SK-N-SH (cell line): ENCODE data around the gene GLIS1. TPM values are rescaled to one million over a fixed set of nuclear protein-coding genes. Genes with fewer than 3 reads are reported as not detected.

ENCODE experiments used
- CTCF ChIA-PET: fragments of 300-600, 350-600 bp; formaldehyde crosslinking; extraction: SDS; loops from one replicate; lab custom pipeline; 2021; lab: Yijun Ruan, JAX
- POLR2A ChIA-PET: fragments of 350-600 bp; sonication (Branson Sonifier 250); formaldehyde crosslinking; extraction: SDS; loops from one replicate; lab custom pipeline; 2020; ENCODE audit warnings: antibody characterized with exemption, inconsistent platforms; lab: Yijun Ruan, JAX
- DNase-seq: peaks from one replicate; pipeline ENCODE4 v3.0.0; 2012
- H2AFZ ChIP-seq: fragments of 200-600 bp; sonication (generic); 2 replicates; pipeline ENCODE4 v1.8.1; 2016; ENCODE audit warnings: antibody characterized with exemption, mild to moderate bottlenecking, low read depth
- H3F3A ChIP-seq: fragments of 200-600 bp; sonication (generic); replicated peaks from 2 replicates; pipeline ENCODE3; 2016; ENCODE audit warnings: antibody characterized with exemption, mild to moderate bottlenecking; ENCODE audit not compliant: insufficient read depth
- H3K27ac ChIP-seq, 2 experiments: fragments of 200-500 bp in 1 of 2; fragments of 200-600 bp in 1 of 2; sonication (Bioruptor generic) in 1 of 2; sonication (generic), shearing (Covaris generic) in 1 of 2; 2 replicates each; pipeline versions ENCODE4 v1.5.1 to v1.6.1; 2014 to 2016; ENCODE audit warnings: low read depth in 2 of 2, inconsistent platforms in 1 of 2, low read length in 1 of 2, mild to moderate bottlenecking in 1 of 2, mixed read lengths in 1 of 2
- H3K27me3 ChIP-seq: fragments of 200-600 bp; sonication (generic), shearing (Covaris generic); 2 replicates; pipeline ENCODE4 v1.6.1; 2016; ENCODE audit warnings: mixed run types; ENCODE audit not compliant: insufficient read depth
- H3K36me3 ChIP-seq, 2 experiments: fragments of 200-500 bp in 1 of 2; fragments of 200-600 bp in 1 of 2; sonication (Bioruptor generic) in 1 of 2; sonication (generic) in 1 of 2; replicated peaks in 1 of 2; 2 replicates each; pipeline versions ENCODE3 to v1.5.1; 2014 to 2016; ENCODE audit warnings: low read length in 1 of 2, mild to moderate bottlenecking in 1 of 2; ENCODE audit not compliant: insufficient read depth in 2 of 2, control insufficient read depth in 1 of 2
- H3K4me1 ChIP-seq, 2 experiments: fragments of 200-500 bp in 1 of 2; fragments of 200-600 bp in 1 of 2; sonication (Bioruptor generic) in 1 of 2; sonication (generic), shearing (Covaris generic) in 1 of 2; 2 replicates each; pipeline versions ENCODE4 v1.5.1 to v1.6.1; 2014 to 2016; ENCODE audit warnings: low read depth in 1 of 2, low read length in 1 of 2, mixed run types in 1 of 2; ENCODE audit not compliant: insufficient read depth in 2 of 2, control insufficient read depth in 1 of 2
- H3K4me2 ChIP-seq: fragments of 200-600 bp; sonication (generic), shearing (Covaris generic); 2 replicates; pipeline ENCODE4 v1.6.1; 2017; ENCODE audit warnings: mixed run types
- H3K4me3 ChIP-seq, 2 experiments: fragments of 200-500 bp in 1 of 2; fragments of 200-600 bp in 1 of 2; sonication (Bioruptor generic) in 1 of 2; sonication (generic), shearing (Covaris generic) in 1 of 2; 2 replicates each; pipeline versions ENCODE4 v1.5.1 to v1.8.1; 2014 to 2016; ENCODE audit warnings: low read depth in 2 of 2, inconsistent platforms in 1 of 2, low read length in 1 of 2, mild to moderate bottlenecking in 1 of 2, mixed read lengths in 1 of 2, moderate library complexity in 1 of 2
- H3K79me2 ChIP-seq: fragments of 200-600 bp; sonication (generic); 2 replicates; pipeline ENCODE4 v1.8.1; 2017; ENCODE audit warnings: mild to moderate bottlenecking; ENCODE audit not compliant: insufficient read depth
- H3K9ac ChIP-seq: fragments of 200-600 bp; sonication (generic); 2 replicates; pipeline ENCODE4 v1.6.1; 2017; ENCODE audit warnings: mixed run types
- H3K9me2 ChIP-seq: fragments of 200-600 bp; sonication (generic); 2 replicates; pipeline ENCODE4 v1.6.1; 2017; ENCODE audit warnings: mixed run types
- H3K9me3 ChIP-seq: fragments of 200-600 bp; sonication (generic); 2 replicates; pipeline ENCODE4 v1.6.1; 2017; ENCODE audit warnings: mixed run types, mild to moderate bottlenecking, moderate library complexity
- H4K20me1 ChIP-seq: fragments of 200-600 bp; sonication (generic); 2 replicates; pipeline ENCODE4 v1.6.1; 2017; ENCODE audit warnings: mild to moderate bottlenecking, mixed run types; ENCODE audit not compliant: insufficient read depth
- CHD2 ChIP-seq: fragments of 150-350 bp; IDR thresholded peaks from 2 replicates; pipeline ENCODE4 v1.6.1; 2018; ENCODE audit warnings: low read length; ENCODE audit not compliant: partially characterized antibody
- EP300 ChIP-seq, 2 experiments: IDR thresholded peaks; 2 replicates each; pipeline versions ENCODE4 v1.4.0 to v1.6.1; 2012; ENCODE audit warnings: borderline replicate concordance in 1 of 2, low read depth in 1 of 2, low read length in 1 of 2
- FOSL2 ChIP-seq: IDR thresholded peaks from 2 replicates; pipeline ENCODE4 v1.4.0; 2012; ENCODE audit warnings: low read depth, mild to moderate bottlenecking, moderate library complexity, borderline replicate concordance
- FOXJ3 ChIP-seq: sonication (generic); formaldehyde crosslinking; IDR thresholded peaks from 2 replicates; pipeline ENCODE4 v1.5.1; 2020; ENCODE audit warnings: mild to moderate bottlenecking, missing genetic modification reagents
- FOXM1 ChIP-seq: IDR thresholded peaks from 2 replicates; pipeline ENCODE4 v1.4.0; 2012; ENCODE audit warnings: low read depth, mild to moderate bottlenecking
- GABPA ChIP-seq: IDR thresholded peaks from 2 replicates; pipeline ENCODE4 v1.4.0; 2012; ENCODE audit warnings: low read depth, mild to moderate bottlenecking
- GATA2 ChIP-seq: sonication (generic); formaldehyde crosslinking; IDR thresholded peaks from 2 replicates; pipeline ENCODE4 v1.5.0; 2020; ENCODE audit warnings: mild to moderate bottlenecking, missing genetic modification reagents
- MXI1 ChIP-seq: IDR thresholded peaks from 2 replicates; pipeline ENCODE4 v1.6.1; 2012; ENCODE audit warnings: mild to moderate bottlenecking, low read depth, low read length, improper control_type of control experiment
- NRF1 ChIP-seq: IDR thresholded peaks from 2 replicates; pipeline ENCODE4 v1.6.1; 2012; ENCODE audit warnings: low read depth, mild to moderate bottlenecking, low read length
- RFX5 ChIP-seq: IDR thresholded peaks from 2 replicates; pipeline ENCODE4 v1.6.1; 2012; ENCODE audit warnings: mild to moderate bottlenecking, improper control_type of control experiment, low read length
- SIN3A ChIP-seq: IDR thresholded peaks from 2 replicates; pipeline ENCODE4 v1.6.1; 2012; ENCODE audit warnings: low read depth, mild to moderate bottlenecking, low read length, moderate library complexity, borderline replicate concordance
- TAF1 ChIP-seq: IDR thresholded peaks from 2 replicates; pipeline ENCODE4 v1.6.1; 2012; ENCODE audit warnings: low read depth, mild to moderate bottlenecking, low read length, moderate library complexity, borderline replicate concordance
- TEAD4 ChIP-seq: IDR thresholded peaks from 2 replicates; pipeline ENCODE4 v1.4.0; 2012; ENCODE audit warnings: mild to moderate bottlenecking, borderline replicate concordance; ENCODE audit not compliant: insufficient read depth
- USF1 ChIP-seq: IDR thresholded peaks from 2 replicates; pipeline ENCODE4 v1.4.0; 2012; ENCODE audit warnings: low read depth, borderline replicate concordance
- USF2 ChIP-seq: fragments of 150-350 bp; IDR thresholded peaks from 2 replicates; pipeline ENCODE4 v1.6.1; 2017; ENCODE audit warnings: antibody characterized with exemption, low read length, low read depth, borderline replicate concordance
- WGBS: methylation state at CpG from one replicate; pipeline ENCODE4 v1.1.6; 2017; ENCODE audit warnings: low lambda C conversion rate; 5-methylcytosine and 5-hydroxymethylcytosine counted together
- polyA plus RNA-seq, 3 experiments: library from polyadenylated mRNA; depleted of rRNA; stranded (reverse); fragments of >200 nt; gene quantifications; 2 replicates each; pipeline ENCODE4 v1.2.3, GENCODE V29; 2012
- TF ChIP-seq, protein P1 (sequence below): IDR thresholded peaks from 2 replicates; pipeline ENCODE4 v1.4.0; 2012; ENCODE audit warnings: low read depth, borderline replicate concordance
- TF ChIP-seq, protein P2 (sequence below): IDR thresholded peaks from 2 replicates; pipeline ENCODE4 v1.6.1; 2012; ENCODE audit warnings: mild to moderate bottlenecking, low read depth, low read length, moderate library complexity

GLIS1 gene
- polyA plus RNA-seq, 1 of the 3 experiments (the other 2 are of a cell fraction): 0.13 TPM

DNA sequence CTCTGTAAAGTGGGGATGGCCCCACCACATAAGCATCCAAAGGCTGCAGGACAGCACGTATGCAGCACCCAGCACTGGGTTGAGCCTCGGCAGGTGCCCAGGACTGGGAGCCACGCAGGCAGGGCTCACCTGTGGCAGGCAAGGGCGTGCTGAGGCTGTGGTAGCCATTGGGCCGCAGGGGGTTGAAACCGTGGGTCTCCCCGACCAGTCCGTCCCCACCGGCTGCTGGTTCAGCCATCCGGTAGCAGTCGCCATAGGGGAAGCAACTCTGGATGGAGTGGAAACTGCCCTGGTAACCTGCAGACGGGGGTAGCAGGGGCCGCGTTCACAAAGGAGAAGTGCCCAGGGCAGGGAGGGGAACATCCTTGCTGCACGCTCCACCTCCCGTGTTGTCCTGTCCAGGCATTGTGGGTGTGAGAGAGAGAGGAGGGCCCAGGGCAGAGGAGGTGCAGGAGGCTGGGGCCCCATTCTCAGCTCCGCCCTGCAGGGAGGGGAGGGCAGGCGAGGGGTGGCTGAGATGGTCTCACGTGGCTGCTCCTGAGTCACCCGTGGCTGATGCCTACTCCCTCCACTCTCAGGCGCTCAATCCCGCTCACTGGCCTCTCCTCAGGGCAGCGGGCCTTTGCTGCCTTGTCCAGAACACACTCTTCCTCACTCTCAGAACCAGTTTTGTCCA, 229.8 kb downstream of the GLIS1 start:
- H3K9me3 ChIP-seq: no peaks in the 10 kb centered on the region
- peaks cover 23% of the 10 kb centered on the region for H3F3A ChIP-seq
- H3K27ac ChIP-seq: no peak overlapping the region
- no peaks in the 10 kb centered on the region; the same call in 1 of the 2 replicates for H4K20me1 ChIP-seq
- H3K36me3 ChIP-seq: no peaks in the 10 kb centered on the region
- no peaks in the 10 kb centered on the region for H3K79me2 ChIP-seq
- H2AFZ ChIP-seq: no peak overlapping the region
- ChIA-PET POLR2A (interaction anchor here (0.7 kb wide), 1 partner anchor 52 kb away, joined by 3 read pairs; no protein-coding TSS in a partner anchor), CTCF (interaction anchor here (0.6 to 4.3 kb wide), 3 partner anchors 23 to 116 kb away, joined by 3 to 33 read pairs (median 3); no protein-coding TSS in a partner anchor)
- H3K9ac ChIP-seq: no peak overlapping the region
- no peak overlapping the region for H3K4me3 ChIP-seq
- H3K4me1 ChIP-seq: peaks cover 16 to 56% of the 10 kb centered on the region in 2 experiments; a peak in 3 of 4 replicates
- 73% methylated on average over 7 of the region's 23 CpGs for WGBS
- DNase-seq: no peak
- H3K9me2 ChIP-seq: no peaks in the 10 kb centered on the region
- no peak overlapping the region for H3K4me2 ChIP-seq
- no peak for TF ChIP-seq GABPA
- TF ChIP-seq FOSL2: no peak
- TF ChIP-seq RFX5: no peak
- no peak for TF ChIP-seq TAF1
- TF ChIP-seq NRF1: no peak
- no peak for TF ChIP-seq CHD2
- TF ChIP-seq FOXJ3 (CRISPR knock-in tag): no peak
- no peak for TF ChIP-seq USF2
- TF ChIP-seq TEAD4: no peak
- TF ChIP-seq EP300 (IDR thresholded peaks at IDR 0.05; ENCODE audit: borderline replicate concordance in 1 of 2, low read depth in 1 of 2, low read length in 1 of 2): no peak
- TF ChIP-seq SIN3A: no peak
- no peaks in the 10 kb centered on the region for H3K27me3 ChIP-seq

DNA sequence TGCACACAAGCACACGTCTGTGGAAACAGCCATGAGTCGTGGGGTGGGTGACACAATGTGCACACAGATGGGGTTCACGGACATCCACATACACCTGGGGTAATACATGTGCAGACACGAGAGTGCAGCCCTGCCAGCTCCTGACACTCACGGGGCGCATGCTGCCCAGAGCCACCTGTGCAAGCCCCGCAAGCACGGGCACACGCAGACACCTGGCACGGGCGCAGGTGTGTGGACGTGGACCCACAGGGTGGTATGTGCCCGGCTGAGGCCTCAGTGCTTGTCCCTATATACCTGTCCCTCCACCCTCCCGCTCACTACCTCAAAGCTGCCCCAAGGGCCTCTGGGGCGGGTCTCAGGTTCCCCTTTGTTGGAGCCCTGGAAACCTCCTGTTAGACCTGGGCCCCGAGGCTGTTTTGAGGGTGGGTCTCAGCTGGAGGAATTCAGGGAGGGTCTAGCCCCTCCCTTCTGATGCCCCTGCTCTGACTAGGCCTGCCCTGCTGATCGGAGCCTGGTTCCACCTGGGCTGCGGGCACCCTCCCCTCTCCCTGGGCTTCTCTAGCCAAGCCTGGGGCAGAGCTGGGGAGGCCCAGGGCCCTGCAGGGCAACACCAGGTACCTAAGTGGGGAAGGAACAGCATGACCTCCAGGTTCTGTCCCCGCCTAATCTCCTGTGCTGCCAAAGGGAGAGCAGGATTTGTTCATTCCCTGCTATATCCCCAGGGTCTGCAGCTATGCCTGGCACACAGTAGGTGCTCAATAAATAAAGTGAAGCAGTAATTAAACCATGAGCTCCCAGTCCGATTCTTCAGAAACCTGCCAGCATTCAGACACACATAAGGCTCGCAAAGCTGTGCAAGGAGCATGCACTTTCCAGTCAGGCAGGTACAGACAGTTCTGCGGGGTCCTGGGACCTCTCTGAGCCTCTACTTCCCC, 230.6 kb downstream of the GLIS1 start:
- 79% methylated on average over 7 of the region's 22 CpGs for WGBS
- H3K9ac ChIP-seq: no peak overlapping the region
- H4K20me1 ChIP-seq: no peaks in the 10 kb centered on the region; the same call in 1 of the 2 replicates
- H3K4me3 ChIP-seq: no peak overlapping the region
- ChIA-PET CTCF (interaction anchor here (2.3 kb wide), 1 partner anchor 22 kb away, joined by 6 read pairs; no protein-coding TSS in a partner anchor), POLR2A (interaction anchor here (0.7 kb wide), 1 partner anchor 53 kb away, joined by 3 read pairs; no protein-coding TSS in a partner anchor)
- no peaks in the 10 kb centered on the region for H3K27me3 ChIP-seq
- H2AFZ ChIP-seq: no peak overlapping the region
- no peak overlapping the region for H3K4me2 ChIP-seq
- no peak for DNase-seq
- H3K9me3 ChIP-seq: no peaks in the 10 kb centered on the region
- H3F3A ChIP-seq: peaks cover 23% of the 10 kb centered on the region
- peaks cover 16 to 53% of the 10 kb centered on the region in 2 experiments; a peak in 3 of 4 replicates for H3K4me1 ChIP-seq
- no peak overlapping the region for H3K27ac ChIP-seq
- no peaks in the 10 kb centered on the region for H3K79me2 ChIP-seq
- no peaks in the 10 kb centered on the region for H3K36me3 ChIP-seq
- H3K9me2 ChIP-seq: no peaks in the 10 kb centered on the region
- TF ChIP-seq USF1 (no peak), MXI1 (no peak), FOXM1 (no peak), TEAD4 (no peak), GATA2 (no peak)
- TF ChIP-seq, protein P1, sequence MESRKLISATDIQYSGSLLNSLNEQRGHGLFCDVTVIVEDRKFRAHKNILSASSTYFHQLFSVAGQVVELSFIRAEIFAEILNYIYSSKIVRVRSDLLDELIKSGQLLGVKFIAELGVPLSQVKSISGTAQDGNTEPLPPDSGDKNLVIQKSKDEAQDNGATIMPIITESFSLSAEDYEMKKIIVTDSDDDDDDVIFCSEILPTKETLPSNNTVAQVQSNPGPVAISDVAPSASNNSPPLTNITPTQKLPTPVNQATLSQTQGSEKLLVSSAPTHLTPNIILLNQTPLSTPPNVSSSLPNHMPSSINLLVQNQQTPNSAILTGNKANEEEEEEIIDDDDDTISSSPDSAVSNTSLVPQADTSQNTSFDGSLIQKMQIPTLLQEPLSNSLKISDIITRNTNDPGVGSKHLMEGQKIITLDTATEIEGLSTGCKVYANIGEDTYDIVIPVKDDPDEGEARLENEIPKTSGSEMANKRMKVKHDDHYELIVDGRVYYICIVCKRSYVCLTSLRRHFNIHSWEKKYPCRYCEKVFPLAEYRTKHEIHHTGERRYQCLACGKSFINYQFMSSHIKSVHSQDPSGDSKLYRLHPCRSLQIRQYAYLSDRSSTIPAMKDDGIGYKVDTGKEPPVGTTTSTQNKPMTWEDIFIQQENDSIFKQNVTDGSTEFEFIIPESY: no peak
- TF ChIP-seq, protein P2, sequence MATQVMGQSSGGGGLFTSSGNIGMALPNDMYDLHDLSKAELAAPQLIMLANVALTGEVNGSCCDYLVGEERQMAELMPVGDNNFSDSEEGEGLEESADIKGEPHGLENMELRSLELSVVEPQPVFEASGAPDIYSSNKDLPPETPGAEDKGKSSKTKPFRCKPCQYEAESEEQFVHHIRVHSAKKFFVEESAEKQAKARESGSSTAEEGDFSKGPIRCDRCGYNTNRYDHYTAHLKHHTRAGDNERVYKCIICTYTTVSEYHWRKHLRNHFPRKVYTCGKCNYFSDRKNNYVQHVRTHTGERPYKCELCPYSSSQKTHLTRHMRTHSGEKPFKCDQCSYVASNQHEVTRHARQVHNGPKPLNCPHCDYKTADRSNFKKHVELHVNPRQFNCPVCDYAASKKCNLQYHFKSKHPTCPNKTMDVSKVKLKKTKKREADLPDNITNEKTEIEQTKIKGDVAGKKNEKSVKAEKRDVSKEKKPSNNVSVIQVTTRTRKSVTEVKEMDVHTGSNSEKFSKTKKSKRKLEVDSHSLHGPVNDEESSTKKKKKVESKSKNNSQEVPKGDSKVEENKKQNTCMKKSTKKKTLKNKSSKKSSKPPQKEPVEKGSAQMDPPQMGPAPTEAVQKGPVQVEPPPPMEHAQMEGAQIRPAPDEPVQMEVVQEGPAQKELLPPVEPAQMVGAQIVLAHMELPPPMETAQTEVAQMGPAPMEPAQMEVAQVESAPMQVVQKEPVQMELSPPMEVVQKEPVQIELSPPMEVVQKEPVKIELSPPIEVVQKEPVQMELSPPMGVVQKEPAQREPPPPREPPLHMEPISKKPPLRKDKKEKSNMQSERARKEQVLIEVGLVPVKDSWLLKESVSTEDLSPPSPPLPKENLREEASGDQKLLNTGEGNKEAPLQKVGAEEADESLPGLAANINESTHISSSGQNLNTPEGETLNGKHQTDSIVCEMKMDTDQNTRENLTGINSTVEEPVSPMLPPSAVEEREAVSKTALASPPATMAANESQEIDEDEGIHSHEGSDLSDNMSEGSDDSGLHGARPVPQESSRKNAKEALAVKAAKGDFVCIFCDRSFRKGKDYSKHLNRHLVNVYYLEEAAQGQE: no peak
